K562 (cell line): Measurements from ENCODE around the gene SPHK2.
"Not testable (repeated sequence)": the region's sequence is repeated elsewhere in the genome, so short reads cannot be mapped to it uniquely, and the experiment has no call there.

Experiments
- ARID4B ChIP-seq: sonication (generic); formaldehyde crosslinking; IDR thresholded peaks from 2 replicates; pipeline ENCODE4 v1.8.0; 2022; ENCODE audit warnings: mild to moderate bottlenecking, missing genetic modification reagents
- CTCF ChIP-seq, 3 experiments: IDR thresholded peaks in 2 of 3; conservative IDR thresholded peaks in 1 of 3; 2 replicates each; pipeline ENCODE4 v1.5.1; 2011 to 2012; ENCODE audit warnings: low read length in 3 of 3, mild to moderate bottlenecking in 3 of 3, control low read depth in 2 of 3, improper control_type of control experiment in 1 of 3, inconsistent platforms in 1 of 3, low read depth in 1 of 3, mixed read lengths in 1 of 3, moderate library complexity in 1 of 3; ENCODE audit not compliant: insufficient read depth in 2 of 3
- E2F8 ChIP-seq: fragments of 450-650 bp; IDR thresholded peaks from 2 replicates; pipeline ENCODE4 v1.7.1; 2018; ENCODE audit warnings: mild to moderate bottlenecking, low read depth; ENCODE audit not compliant: partially characterized antibody
- IRF9 ChIP-seq: fragments of 450-650 bp; IDR thresholded peaks from 2 replicates; pipeline ENCODE4 v1.6.1; 2016; ENCODE audit warnings: missing biosample characterization, missing genetic modification characterization
- MYBL2 ChIP-seq, 2 experiments: fragments of 450-650 bp in 1 of 2; sonication (generic) in 1 of 2; formaldehyde crosslinking in 1 of 2; IDR thresholded peaks; 2 replicates each; pipeline versions ENCODE4 v1.6.1 to v1.8.1; 2017 to 2022; ENCODE audit warnings: borderline replicate concordance in 1 of 2, inconsistent platforms in 1 of 2, low read depth in 1 of 2, mild to moderate bottlenecking in 1 of 2, missing genetic modification reagents in 1 of 2, moderate library complexity in 1 of 2
- POLR2AphosphoS5 ChIP-seq: IDR thresholded peaks from 2 replicates; pipeline ENCODE4 v1.6.1; 2011; ENCODE audit warnings: mild to moderate bottlenecking, low read depth, low read length, moderate library complexity; ENCODE audit not compliant: control insufficient read depth, insufficient read depth
- PURB ChIP-seq: sonication (generic); formaldehyde crosslinking; IDR thresholded peaks from 2 replicates; pipeline ENCODE4 v1.9.0; 2021; ENCODE audit warnings: low read depth, mild to moderate bottlenecking, missing genetic modification reagents
- RAD21 ChIP-seq, 2 experiments: fragments of 250-450 bp in 1 of 2; fragments of 450-650 bp in 1 of 2; sonication (Bioruptor Pico) in 1 of 2; formaldehyde crosslinking in 1 of 2; IDR thresholded peaks in 1 of 2; conservative IDR thresholded peaks in 1 of 2; 2 replicates each; pipeline versions ENCODE4 v1.4.0 to v1.8.0; 2020 to 2022; ENCODE audit warnings: mild to moderate bottlenecking in 2 of 2, moderate library complexity in 1 of 2
- SAFB ChIP-seq: fragments of 200-400 bp; formaldehyde crosslinking; IDR thresholded peaks from 2 replicates; pipeline ENCODE4 v1.6.1; 2017; ENCODE audit warnings: low read depth, low read length, borderline replicate concordance
- SIRT6 ChIP-seq: IDR thresholded peaks from one replicate; pipeline ENCODE4 v1.6.1; 2012; ENCODE audit warnings: low read depth, mild to moderate bottlenecking, control low read depth, inconsistent platforms, low read length, moderate library complexity
- ZBTB1 ChIP-seq: sonication (generic); formaldehyde crosslinking; IDR thresholded peaks from 2 replicates; pipeline ENCODE4 v1.8.1; 2023; ENCODE audit warnings: missing genetic modification reagents, low read depth, mild to moderate bottlenecking, borderline replicate concordance
- ZNF121 ChIP-seq: sonication (generic); formaldehyde crosslinking; conservative IDR thresholded peaks from 2 replicates; pipeline ENCODE4 v1.8.0; 2022; ENCODE audit warnings: missing genetic modification reagents
- ZNF740 ChIP-seq, 3 experiments: fragments of 200-800 bp in 1 of 3; sonication (Bioruptor generic) in 1 of 3; sonication (generic) in 1 of 3; formaldehyde crosslinking in 1 of 3; IDR thresholded peaks; 2 replicates each; pipeline versions ENCODE4 v1.6.1 to v1.8.0; 2016 to 2022; ENCODE audit warnings: mild to moderate bottlenecking in 2 of 3, missing compliant biosample characterization in 2 of 3, missing genetic modification characterization in 2 of 3, missing genetic modification reagents in 1 of 3

GRCh38 chr19:48680006-48680405 is 60.7 kb downstream of the SPHK2 start:
- TF ChIP-seq IRF9 (tag); RAD21 (CRISPR knock-in tag; conservative IDR thresholded peaks at IDR 0.05 in 1 of 2, IDR thresholded peaks at IDR 0.05 in 1 of 2); CTCF (IDR thresholded peaks at IDR 0.05 in 2 of 3, conservative IDR thresholded peaks at IDR 0.05 in 1 of 3; ENCODE audit: insufficient read depth in 2 of 3, low read depth in 1 of 3, low read length in 3 of 3); SIRT6; SAFB; E2F8; ARID4B; MYBL2 (IDR thresholded peaks at IDR 0.05; ENCODE audit: low read depth); MYBL2 (CRISPR knock-in tag; IDR thresholded peaks at IDR 0.05; ENCODE audit: borderline replicate concordance); PURB (CRISPR knock-in tag); ZNF121 (CRISPR knock-in tag); ZNF740 (CRISPR knock-in tag; IDR thresholded peaks at IDR 0.05); ZNF740 (tag; IDR thresholded peaks at IDR 0.05); ZBTB1 (CRISPR knock-in tag); POLR2AphosphoS5: not testable (repeated sequence)
